ENCODE data around the gene SLC5A10.

Gene SLC5A10

DNA sequence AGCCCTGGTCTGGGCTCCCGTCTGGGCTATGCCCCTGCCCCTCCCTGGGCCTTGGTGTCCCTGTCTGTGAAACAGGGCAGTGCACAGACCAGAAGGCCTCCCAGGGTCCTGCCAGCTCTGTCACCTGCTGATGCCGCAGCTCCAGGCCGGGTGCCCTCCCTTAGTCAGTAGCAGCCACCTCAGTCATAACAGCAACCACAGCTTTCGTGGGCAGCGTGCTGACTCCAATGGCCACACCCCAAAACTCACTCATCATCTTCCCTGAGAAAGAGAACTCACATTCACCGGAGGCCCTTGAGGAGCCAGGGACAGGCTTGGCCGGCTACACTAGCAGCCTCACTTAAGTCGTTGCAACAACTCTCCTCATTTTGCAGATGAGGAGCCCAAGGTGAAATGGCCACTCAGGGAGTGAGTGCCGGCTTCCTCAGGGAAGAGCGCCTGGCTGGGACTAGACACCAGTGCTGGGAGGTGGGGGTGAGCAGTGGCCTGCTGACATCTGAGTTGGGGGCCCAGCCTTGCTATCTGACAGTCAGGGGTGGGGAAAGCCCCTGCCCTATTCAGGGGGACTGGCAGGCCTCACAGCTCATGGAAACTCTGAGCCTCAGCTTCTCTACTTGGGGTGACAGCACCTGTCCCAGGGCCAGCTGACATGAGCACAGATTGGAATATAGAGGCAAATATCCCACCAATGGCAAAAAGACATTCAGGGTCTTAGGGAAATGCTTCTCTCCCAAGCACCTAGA, 22.6 kb downstream of the SLC5A10 start:
- TF ChIP-seq, protein P1, sequence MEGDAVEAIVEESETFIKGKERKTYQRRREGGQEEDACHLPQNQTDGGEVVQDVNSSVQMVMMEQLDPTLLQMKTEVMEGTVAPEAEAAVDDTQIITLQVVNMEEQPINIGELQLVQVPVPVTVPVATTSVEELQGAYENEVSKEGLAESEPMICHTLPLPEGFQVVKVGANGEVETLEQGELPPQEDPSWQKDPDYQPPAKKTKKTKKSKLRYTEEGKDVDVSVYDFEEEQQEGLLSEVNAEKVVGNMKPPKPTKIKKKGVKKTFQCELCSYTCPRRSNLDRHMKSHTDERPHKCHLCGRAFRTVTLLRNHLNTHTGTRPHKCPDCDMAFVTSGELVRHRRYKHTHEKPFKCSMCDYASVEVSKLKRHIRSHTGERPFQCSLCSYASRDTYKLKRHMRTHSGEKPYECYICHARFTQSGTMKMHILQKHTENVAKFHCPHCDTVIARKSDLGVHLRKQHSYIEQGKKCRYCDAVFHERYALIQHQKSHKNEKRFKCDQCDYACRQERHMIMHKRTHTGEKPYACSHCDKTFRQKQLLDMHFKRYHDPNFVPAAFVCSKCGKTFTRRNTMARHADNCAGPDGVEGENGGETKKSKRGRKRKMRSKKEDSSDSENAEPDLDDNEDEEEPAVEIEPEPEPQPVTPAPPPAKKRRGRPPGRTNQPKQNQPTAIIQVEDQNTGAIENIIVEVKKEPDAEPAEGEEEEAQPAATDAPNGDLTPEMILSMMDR (conservative IDR thresholded peaks at IDR 0.05) = no peak
- no peak overlapping the region for H3K27ac ChIP-seq

DNA sequence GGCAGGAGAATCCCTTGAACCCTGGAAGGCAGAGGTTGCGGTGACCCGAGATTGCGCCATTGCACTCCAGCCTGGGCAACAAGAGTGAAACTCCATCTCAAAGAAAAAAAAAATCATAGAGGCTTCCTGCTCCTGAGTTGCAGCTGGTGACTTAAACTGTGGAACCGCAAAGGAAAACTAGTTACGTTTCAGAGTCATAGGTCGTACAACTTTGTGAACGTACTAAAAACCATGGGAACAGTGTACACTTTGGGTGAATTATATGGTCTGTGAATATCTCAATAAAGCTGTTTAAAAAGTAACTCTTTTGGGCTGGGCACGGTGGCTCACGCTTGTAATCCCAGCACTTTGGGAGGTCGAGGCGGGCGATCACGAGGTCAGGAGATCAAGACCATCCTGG, 23.6 kb downstream of the SLC5A10 start:
- TF ChIP-seq ZFX (IDR thresholded peaks at IDR 0.05) = no peak
- TF ChIP-seq, protein P1 (conservative IDR thresholded peaks at IDR 0.05) = no peak
- no peak overlapping the region for H3K27ac ChIP-seq

DNA sequence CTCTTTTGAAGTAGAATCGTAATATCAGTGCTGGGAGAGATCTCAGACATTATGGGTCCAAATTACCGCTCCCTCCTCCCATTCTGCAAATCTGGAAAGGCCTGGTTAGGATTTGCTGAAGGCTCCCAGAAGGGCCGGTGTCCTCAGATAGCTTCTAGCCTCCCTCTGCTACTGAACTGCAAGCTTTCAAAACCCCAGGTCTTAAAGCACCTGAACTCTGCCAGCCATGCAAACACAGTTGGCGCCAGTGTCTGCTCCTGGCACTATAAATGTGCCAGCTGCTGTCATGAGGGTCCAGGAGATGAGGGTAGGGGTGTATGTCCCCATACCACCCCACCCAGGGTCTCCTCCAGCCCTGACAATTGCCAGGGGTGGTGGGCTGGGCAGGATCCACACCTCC, 24.2 kb downstream of the SLC5A10 start:
- TF ChIP-seq, protein P1 (conservative IDR thresholded peaks at IDR 0.05) = no peak
- TF ChIP-seq ZFX (IDR thresholded peaks at IDR 0.05) = no peak

DNA sequence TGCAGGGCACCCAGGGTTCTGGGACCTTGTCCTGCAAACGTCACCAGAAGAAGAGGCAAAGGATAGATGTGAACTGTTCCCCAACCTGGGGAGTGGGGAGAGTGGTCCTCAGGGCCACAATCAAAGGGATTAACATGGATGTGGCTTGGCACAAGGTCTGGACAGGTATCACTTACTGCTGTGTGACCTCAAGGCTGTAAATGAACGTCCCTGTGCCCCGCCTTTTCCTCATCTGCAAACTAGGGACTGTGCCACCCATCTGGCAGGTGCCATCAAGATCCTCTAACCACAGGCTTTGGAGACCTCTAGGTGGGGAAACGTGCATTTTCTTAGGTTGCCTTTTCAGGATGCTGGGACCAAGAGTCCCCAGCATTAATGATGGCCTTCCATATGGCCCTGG, 25.1 kb downstream of the SLC5A10 start:
- TF ChIP-seq, protein P1 (conservative IDR thresholded peaks at IDR 0.05) = no peak
- no peak for TF ChIP-seq ZFX (IDR thresholded peaks at IDR 0.05)
- H3K27ac ChIP-seq = no peak overlapping the region

More for the DNA sequence above, 24.2 kb downstream of the SLC5A10 start:
- no peak overlapping the region for H3K27ac ChIP-seq

DNA sequence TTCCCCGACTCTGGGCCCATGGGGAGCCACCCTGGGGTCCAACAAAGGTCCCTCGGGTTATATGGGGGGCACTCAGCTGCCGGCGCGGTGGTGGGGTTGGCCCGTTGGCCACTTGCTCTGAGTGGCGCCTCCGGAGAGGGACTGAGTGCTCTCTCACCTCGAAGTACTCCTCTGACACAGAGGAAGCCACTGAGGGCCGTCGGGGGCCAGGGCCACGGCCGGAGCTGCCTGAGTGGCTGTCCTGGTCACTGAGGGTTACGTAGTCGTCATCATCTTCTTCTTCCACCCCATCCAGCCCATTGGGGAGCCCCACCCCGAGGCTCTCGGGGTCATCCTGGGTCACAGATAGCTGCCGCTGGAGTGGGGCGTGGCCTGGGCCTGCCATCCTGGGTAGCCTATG, 25.7 kb downstream of the SLC5A10 start:
- no peak for TF ChIP-seq ZFX (IDR thresholded peaks at IDR 0.05)
- TF ChIP-seq, protein P1 (conservative IDR thresholded peaks at IDR 0.05) = no peak
- no peak overlapping the region for H3K27ac ChIP-seq

DNA sequence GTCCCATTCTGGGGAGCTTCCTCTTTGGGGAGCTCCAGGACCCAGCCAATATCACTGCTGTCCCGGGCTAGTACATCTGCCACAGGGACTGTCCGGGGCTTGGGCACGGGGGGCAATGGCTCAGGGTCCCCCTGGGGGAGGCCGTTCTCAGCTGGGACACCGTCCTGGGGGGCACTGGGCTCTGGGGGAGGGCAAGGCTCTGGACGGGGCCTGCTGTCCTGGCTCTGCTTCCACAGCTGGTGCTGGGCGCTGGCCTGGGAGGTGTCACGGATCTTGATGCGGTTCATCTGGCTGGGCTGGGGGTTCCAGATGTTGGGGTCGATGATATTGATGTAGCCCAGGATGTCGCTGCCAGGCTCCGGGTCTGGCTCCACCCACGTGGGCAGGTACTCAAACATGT, 26.1 kb downstream of the SLC5A10 start:
- H3K27ac ChIP-seq = no peak overlapping the region

DNA sequence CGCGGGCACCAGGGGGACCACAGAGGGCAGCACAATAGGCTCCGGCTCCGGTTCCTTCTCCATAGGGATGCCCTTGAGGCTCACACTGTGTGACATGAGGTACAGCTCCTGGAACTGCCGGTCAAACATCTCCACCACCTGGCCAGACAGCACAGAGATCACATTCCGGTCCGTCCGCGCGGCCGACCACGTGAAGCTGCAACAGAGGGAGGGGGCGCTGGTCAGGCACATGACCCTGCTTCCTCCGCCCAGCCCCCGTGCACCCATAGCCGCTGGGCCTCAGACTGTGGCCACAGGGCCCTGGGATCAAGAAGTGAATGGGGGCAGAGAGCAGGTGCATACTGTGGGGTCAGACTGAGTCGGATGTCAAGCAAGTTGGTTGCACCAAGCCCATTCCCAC, 26.7 kb downstream of the SLC5A10 start:
- no peak overlapping the region for H3K27ac ChIP-seq

More for the DNA sequence above, 26.1 kb downstream of the SLC5A10 start:
- TF ChIP-seq, protein P1 (conservative IDR thresholded peaks at IDR 0.05) = no peak
- TF ChIP-seq ZFX (IDR thresholded peaks at IDR 0.05) = no peak

More for the DNA sequence above, 26.7 kb downstream of the SLC5A10 start:
- TF ChIP-seq, protein P1 (conservative IDR thresholded peaks at IDR 0.05) = no peak
- no peak for TF ChIP-seq ZFX (IDR thresholded peaks at IDR 0.05)

All from C4-2B (cell line).